ENCODE results near the gene TSHZ2.

Gene TSHZ2

DNA sequence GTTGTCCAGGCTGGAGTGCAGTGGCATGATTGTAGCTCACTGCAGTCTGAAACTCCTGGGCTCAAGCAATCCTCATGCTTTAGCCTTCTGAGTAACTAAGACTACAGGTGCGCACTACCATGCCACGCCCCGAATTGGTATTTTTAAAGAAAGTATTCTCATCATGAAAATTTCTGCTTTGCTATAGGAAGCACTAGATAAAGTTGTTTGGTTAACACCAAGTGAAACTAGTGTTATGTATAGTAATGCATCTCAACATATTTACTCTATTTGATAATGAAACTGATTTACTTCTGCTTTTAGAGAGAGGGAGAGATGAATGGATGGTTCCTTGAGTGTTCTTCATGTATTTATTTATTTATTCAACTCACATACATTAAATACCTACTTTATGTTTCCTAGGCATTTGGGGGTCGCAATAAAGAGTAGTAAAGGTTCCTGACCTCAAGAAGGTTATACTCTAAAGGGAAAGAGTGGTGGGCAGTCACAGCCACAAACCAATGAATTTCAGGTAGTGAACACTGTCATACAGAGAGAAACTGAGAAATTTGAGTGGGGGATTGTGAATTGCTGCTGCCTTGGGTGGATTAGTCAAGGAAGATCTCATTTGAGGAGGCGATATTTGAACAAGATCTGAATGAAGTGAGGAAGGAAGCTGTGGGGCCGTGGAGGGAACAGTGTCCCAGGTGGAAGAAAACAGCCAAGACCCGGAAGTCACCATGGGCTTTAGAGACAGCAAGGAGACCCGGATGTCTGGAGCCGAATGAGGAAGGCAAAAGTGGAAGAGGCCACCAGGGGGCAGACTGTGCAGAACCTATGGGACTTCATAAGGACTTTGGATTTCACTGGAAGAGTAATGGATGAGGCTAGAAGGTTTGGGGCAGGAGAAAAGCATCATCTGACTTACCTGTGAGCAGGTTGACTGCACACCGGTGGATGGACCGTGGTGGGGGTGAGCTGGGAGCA lies 185.6 kb downstream of the TSHZ2 start:
- TF ChIP-seq, protein P1, sequence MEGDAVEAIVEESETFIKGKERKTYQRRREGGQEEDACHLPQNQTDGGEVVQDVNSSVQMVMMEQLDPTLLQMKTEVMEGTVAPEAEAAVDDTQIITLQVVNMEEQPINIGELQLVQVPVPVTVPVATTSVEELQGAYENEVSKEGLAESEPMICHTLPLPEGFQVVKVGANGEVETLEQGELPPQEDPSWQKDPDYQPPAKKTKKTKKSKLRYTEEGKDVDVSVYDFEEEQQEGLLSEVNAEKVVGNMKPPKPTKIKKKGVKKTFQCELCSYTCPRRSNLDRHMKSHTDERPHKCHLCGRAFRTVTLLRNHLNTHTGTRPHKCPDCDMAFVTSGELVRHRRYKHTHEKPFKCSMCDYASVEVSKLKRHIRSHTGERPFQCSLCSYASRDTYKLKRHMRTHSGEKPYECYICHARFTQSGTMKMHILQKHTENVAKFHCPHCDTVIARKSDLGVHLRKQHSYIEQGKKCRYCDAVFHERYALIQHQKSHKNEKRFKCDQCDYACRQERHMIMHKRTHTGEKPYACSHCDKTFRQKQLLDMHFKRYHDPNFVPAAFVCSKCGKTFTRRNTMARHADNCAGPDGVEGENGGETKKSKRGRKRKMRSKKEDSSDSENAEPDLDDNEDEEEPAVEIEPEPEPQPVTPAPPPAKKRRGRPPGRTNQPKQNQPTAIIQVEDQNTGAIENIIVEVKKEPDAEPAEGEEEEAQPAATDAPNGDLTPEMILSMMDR (IDR thresholded peaks at IDR 0.05; ENCODE audit: low read depth, low read length) = peak; percentile 39
- DNase-seq (ENCODE audit: low read depth in 2 of 2) = peak; percentile 44 to 56
- no peak overlapping the region for H3K4me3 ChIP-seq (replicated peaks in 1 of 2; ENCODE audit: low read depth in 2 of 2, low read length in 2 of 2)

DNA sequence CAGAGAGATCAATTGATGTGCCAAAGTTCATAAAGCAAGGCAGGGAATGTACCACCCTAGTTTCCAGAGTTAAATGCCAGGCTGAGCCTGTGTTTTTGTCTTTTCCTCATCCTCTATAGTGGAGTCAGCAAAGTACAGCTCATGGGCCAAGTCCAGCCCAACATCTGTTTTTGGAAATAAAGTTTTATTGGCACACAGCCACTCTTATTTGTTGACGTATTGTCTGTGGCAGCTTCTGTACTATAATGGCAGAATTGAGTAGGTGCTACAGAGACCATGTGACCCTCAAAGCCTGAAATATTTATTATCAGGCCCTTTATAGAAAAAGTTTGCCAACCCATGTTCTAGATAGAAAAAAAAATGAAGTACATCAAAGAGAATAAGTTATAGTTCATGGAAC lies 187.0 kb downstream of the TSHZ2 start:
- H3K4me3 ChIP-seq (replicated peaks in 1 of 2; ENCODE audit: low read depth in 2 of 2, low read length in 2 of 2) = no peak overlapping the region
- DNase-seq (ENCODE audit: low read depth in 2 of 2) = no peak
- TF ChIP-seq, protein P1 (IDR thresholded peaks at IDR 0.05; ENCODE audit: low read depth, low read length) = no peak

DNA sequence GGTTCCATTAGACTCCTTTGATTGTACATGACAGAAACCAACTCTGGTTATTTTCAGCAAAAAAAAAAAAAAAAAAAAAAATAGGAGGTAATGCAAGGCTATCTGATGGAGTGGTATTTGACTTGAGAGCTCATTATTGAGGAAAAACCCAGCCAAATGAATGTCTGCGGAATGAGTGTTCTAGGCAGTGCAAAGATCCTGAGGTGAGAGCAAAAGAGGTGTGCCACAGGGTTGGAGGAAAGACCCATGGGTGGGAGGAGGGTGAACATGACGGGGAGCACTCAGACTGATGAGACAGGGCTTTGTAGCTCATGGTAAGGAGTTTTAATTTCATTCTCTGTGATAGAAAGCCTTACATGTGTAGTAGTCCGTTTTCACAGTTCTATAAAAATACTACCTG lies 188.9 kb downstream of the TSHZ2 start:
- H3K4me3 ChIP-seq (replicated peaks in 1 of 2; ENCODE audit: low read depth in 2 of 2, low read length in 2 of 2) = no peak overlapping the region
- TF ChIP-seq, protein P1 (IDR thresholded peaks at IDR 0.05; ENCODE audit: low read depth, low read length) = no peak
- DNase-seq (ENCODE audit: low read depth in 2 of 2) = no peak

DNA sequence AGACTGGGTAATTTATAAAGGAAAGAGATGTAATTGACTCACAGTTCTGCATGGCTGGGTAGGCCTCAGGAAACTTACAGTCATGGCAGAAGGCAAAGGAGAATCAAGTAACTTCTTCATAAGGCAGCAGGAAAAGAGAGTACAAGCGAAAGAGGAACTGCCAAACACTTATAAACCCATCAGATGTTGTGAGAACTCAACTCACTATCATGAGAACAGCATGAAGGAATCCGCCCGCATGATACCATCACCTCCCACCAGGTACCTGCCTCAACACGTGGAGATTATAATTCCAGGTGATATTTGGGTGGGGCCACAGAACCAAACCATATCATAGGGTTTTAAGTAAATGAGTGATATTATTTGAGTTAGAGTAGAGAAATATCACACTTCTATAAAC lies 189.3 kb downstream of the TSHZ2 start:
- no peak for DNase-seq (ENCODE audit: low read depth in 2 of 2)
- H3K4me3 ChIP-seq (replicated peaks in 1 of 2; ENCODE audit: low read depth in 2 of 2, low read length in 2 of 2) = no peak overlapping the region
- TF ChIP-seq, protein P1 (IDR thresholded peaks at IDR 0.05; ENCODE audit: low read depth, low read length) = no peak

DNA sequence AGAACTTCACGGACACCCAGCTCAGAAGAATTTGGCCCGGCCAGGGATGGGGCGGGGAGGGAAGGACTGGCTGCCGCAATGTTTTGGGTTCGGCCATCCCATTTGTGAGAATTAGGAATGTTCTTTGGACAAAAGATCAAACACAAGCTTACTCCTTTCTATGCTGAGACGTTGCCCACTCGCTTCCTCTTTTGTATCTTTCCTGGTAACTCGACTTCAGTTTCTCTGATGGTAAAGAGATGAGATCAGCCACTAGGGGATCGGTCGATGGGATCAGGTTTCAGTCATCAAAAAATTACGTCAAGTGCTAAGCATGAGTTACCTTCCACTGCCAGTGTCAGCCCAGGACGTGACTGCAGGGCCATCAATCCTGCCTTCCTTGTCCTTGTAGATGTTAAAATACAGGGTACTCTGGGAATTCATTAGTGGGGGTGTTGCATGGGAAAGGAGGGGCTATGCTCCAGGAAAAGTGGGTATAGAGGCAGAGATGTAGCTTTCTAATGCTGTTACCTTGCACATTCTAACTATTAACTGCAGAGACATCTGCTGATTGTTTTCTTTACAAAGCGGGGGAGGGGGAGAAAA lies 190.2 kb downstream of the TSHZ2 start:
- no peak overlapping the region for H3K4me3 ChIP-seq (replicated peaks in 1 of 2; ENCODE audit: low read depth in 2 of 2, low read length in 2 of 2)
- TF ChIP-seq, protein P1 (IDR thresholded peaks at IDR 0.05; ENCODE audit: low read depth, low read length) = no peak

DNA sequence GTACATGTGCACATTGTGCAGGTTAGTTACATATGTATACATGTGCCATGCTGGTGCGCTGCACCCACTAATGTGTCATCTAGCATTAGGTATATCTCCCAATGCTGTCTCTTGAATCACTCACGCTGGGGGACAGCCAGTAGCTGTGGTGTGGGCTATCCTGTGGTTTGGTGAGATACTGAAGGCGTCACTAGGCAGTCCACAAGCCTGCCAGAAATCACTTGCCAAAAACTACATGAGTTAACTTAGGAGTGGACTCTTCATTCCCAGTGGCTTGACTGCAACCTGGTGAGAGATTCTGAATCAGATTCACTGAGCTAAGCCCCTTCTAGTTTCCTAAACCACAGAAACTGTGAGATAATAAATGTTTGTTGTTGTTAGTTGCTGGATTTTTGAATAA lies 191.3 kb downstream of the TSHZ2 start:
- TF ChIP-seq, protein P1 (IDR thresholded peaks at IDR 0.05; ENCODE audit: low read depth, low read length) = no peak
- peak; percentile 27 to 61 for DNase-seq (ENCODE audit: low read depth in 2 of 2)
- H3K4me3 ChIP-seq (replicated peaks in 1 of 2; ENCODE audit: low read depth in 2 of 2, low read length in 2 of 2) = no peak overlapping the region

More for the DNA sequence above, 190.2 kb downstream of the TSHZ2 start:
- peak; percentile 9 to 51 for DNase-seq (ENCODE audit: low read depth in 2 of 2)

All from cardiac fibroblast (primary cell).